Stimulated activated CD4-positive, alpha-beta T cell treated with anti-CD3 and anti-CD28 coated beads, Interleukin-4, amount 100 ng/mL, for 24 hours (primary cell): Measurements from ENCODE around the gene HNRNPAB.

ENCODE experiments used
- DNase-seq: peaks from one replicate; pipeline ENCODE4 v3.0.0-alpha.2; 2020

The HNRNPAB gene

DNA sequence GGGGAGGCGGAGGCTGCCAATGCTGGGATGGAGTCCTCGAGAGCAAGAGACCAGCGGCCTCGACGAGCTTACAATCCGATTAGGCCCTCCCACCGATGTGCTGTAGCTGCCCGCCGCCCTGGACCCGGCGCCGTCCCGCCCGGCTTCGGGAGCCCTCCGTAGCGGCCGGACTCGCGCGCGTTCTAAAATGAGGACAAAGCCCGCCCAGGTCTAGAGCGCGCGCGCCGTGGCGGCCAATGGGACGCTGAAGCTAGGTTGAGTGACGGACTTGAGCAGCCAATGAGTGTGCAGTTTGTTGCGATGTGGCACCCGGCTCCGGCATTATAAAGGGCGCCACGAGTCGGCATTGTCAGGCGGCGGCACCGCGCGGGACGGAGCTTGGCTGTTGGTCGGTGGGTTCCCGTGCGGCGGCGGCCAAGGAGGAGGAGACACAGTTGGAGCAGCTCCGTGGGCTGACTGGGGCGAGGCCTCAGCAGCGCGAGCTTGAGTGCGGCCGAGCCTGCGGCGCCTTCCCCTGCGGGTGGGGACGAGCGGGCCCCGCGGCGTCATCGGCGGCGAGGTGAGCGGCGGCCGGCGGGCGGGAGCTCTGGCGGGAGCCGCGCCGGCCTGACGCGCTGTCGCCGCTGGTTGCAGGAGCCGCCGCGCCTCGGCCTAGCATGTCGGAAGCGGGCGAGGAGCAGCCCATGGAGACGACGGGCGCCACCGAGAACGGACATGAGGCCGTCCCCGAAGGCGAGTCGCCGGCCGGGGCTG is at the start of gene HNRNPAB:
TSS of gene HNRNPAB (plus strand) at position 352 of the 753 bp plus-strand sequence. CDS start at position 657, 305 bp downstream.
- peak; percentile 97 for DNase-seq

GRCh38 chr5:178155065-178155464 is 49.3 kb upstream of the HNRNPAB start:
- no peak for DNase-seq

GRCh38 chr5:178160176-178160575 is 44.2 kb upstream of the HNRNPAB start:
- no peak for DNase-seq

- no peak for DNase-seq
These were observed 41.9 kb upstream of the HNRNPAB start for GRCh38 chr5:178162481-178162880.

DNA sequence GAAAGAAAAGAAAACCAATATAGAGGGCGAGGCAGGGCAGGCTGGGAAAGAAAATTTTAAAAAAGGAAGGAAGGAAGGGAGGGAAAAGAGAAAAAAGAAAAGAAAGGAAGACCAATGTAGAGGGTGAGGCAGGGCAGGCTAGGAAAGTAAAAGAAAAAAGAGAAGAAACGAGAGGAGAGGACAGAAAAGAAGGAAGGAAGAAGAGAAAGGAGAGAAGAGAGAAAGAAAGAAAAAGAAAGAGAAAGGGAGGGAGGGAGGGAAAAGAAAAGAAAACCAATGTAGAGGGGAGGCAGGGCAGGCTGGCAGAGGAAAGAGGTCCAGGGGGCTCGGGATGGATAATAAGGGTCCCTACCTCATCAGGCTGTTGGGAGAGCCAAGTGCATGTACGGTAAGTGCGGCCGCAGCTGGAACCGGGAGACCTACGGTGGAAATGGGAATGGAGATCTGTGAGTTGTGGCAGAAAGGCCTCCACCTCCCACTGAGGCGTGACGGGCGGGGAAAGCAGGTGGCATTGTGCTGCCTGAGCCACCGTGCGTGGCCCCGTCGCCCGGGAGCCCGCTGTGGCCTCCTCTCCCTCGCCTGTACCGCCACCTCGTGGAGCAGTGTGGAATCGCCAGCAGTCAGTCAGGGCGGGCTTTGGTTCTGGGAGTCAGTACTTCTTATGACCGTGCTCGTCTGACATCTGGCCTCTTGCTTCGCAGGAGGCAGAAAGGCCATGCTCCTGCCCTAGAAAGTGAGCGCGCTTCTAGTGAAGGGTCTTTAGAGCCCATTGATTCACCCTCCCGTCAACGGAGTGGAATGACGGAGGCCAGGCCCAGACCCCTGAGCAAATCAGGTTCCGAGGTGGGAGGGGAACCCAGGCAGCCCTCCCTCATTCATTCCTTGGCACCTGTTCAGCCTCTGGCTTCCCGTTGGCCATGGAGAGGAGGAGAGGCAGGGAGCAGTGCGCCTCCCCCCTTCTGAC is 40.3 kb upstream of the HNRNPAB start:
- peak; percentile 93 for DNase-seq

DNA sequence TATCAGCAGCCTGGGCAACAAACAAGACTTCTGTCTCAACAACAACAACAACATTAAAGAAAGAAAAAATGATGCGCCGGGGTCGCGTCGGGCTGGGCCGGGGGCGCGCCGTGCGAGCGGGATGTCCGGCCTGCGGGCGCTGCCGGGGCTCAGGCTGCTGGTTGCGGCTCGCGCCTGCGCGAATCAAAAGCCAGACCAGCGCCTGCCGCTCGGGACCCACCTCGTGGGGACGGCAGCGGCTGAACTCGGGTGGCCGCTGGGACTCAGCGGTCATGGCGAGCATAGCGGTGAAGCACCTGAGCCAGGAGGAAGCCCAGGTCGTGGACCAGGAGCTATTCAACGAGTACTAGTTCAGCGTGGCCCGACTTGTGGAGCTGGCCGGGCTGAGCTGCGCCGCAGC is 38.8 kb upstream of the HNRNPAB start:
- DNase-seq = no peak

DNA sequence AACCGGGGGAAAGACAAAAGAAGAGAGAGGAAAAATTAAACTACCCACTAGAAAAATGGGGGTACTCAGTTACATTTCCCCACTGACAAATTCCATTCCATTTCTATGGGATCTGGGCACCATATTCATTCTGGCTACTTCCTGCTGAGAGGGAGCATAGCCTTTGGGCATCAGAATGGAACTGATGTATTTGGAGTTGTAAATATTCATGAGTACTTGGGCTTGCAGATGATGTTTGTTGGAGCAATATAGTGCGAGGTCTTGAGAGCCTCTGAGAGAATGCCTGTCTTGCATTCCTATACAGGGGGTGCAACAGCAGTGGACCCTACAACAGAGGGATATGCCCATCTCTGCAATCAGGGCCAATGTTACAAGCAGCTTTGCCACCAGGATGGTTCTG is 33.9 kb upstream of the HNRNPAB start:
- DNase-seq = no peak

- no peak for DNase-seq
These were observed 29.9 kb upstream of the HNRNPAB start for GRCh38 chr5:178174456-178174855.

DNA sequence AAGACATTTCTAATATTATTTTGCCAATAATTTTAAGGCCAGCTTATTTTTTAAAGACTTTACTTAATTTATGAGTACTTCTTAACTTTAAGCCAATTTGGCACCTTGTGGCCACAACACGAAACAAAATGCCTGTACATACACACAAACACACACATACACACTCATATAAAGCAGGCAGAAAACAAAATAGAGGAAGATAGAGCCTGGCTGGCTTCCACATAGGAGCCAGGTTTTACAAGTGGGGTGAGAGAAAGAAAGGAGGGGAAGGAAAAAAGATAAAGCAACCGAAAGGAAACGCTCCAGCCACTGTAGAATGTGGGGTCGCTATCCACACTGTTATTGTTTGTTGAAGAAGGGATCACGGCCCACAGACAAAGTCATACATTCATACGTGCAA is 27.5 kb upstream of the HNRNPAB start:
- no peak for DNase-seq

DNA sequence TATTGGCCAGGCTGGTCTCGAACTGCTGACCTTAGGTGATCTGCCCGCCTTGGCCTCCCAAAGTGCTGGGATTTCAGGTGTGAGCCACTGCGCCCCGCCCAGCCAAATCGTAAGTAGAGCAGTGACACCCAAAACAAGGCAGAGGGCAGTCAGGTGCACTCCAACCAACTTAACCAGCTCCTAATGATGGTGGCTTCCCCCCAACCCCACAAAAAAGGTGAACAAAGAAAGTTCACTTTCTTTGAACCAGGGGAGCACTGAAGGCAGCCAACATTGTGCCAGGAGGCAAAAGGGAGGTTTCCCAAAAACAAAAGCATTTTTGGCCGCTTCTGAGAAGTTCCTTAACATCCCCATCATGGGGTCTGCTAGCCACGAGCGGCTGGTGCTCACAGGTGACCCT is 26.8 kb upstream of the HNRNPAB start:
- DNase-seq = no peak

DNA sequence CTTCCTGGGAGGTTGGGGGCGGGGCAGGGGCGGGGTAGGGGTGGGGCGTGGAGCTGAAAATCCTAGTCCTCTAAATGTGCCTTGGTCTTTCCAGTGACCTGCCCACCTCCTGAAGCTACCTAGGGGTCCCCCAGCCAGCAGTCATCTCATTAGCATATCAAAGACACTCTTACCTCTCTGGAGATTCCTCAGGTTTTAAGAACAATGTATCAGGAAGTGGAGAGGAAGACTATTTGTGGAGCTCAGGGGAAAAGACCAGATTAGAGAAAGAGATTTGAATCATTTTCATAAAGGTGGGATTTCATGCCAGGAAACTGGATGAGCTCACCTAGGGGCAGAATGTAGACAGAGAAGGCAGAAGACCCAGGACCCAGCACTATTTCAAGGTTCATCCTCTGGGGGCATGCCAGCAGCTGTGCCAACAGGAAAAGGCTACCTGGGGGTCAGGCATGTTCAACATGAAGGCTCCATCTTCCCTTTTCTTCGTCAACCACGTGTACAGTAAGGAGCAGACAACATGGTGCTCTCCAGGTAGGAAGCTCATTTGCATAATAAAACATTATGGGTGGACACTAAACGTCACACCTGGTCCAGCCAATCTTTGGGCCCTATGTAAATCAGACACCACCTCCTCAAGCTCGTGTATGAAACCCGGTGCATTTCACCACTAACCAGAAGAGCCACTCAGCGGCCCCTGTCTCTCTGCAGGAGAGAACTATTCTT is 24.0 kb upstream of the HNRNPAB start:
- no peak for DNase-seq

DNA sequence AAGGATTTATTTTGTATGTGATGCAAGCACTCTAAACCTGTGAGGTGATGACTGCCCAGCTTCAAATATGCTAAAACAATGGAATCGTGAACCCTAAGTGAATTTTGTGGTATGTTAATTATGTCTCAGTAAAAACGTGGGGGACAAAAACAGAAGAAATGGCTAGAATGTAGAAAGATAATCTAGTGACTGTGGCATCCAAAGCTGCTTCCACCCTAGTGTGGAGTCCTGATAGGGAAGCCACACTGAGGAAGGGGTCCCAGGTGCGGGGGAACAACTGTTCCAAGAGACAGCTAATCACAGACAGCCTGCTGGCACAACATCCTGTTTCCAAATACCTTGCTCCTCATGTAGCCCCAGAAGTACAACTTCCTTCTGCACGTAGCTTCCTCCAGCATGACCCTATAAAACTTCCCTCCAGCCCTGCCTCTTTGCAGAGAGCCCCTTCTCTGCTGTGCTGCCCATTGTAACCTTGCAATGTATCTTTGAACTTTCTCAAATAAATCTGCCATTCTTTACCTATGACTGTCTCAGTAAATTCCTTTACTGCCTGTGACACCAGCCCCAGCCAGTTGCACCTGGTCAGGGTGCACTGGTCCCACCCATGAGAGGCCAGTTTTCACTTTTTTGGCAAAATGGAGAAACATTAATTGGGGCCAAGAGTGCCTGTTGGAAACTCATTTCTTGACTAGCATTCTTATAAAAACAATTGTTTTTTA is 22.0 kb upstream of the HNRNPAB start:
- DNase-seq = no peak

DNA sequence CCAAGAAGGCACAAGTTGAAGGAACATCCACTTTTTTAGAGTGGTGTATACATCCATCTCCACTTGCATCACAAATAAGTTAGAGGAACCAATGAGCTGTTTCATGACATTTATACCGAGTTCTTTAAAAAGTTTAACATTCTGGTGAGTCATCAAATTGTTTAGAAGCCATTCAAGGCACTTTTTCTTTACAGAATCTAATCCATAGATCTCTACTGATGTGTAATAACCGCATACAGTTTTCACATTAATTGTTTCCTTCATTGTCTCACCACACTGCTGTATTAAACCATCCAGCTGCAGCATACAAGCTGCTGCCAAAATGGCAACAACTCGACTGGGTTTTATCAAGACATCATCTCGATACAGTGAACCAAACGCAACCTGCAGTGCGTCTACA is 17.9 kb upstream of the HNRNPAB start:
- DNase-seq = no peak

GRCh38 chr5:178187014-178187413 is 17.3 kb upstream of the HNRNPAB start, which contains the start of gene GMCL2:
TSS of gene GMCL2 (minus strand) at chr5:178187371. CDS start at chr5:178187299, 72 bp downstream.
- DNase-seq = no peak

GRCh38 chr5:178189433-178189832 is 14.9 kb upstream of the HNRNPAB start:
- DNase-seq = no peak

- no peak for DNase-seq
These were observed 12.7 kb upstream of the HNRNPAB start for GRCh38 chr5:178191661-178192060.

GRCh38 chr5:178192244-178192643 is 12.1 kb upstream of the HNRNPAB start:
- no peak for DNase-seq

- no peak for DNase-seq
These were observed 11.5 kb upstream of the HNRNPAB start for GRCh38 chr5:178192787-178193186.

GRCh38 chr5:178193251-178193809 is 11.0 kb upstream of the HNRNPAB start:
- DNase-seq = no peak

DNA sequence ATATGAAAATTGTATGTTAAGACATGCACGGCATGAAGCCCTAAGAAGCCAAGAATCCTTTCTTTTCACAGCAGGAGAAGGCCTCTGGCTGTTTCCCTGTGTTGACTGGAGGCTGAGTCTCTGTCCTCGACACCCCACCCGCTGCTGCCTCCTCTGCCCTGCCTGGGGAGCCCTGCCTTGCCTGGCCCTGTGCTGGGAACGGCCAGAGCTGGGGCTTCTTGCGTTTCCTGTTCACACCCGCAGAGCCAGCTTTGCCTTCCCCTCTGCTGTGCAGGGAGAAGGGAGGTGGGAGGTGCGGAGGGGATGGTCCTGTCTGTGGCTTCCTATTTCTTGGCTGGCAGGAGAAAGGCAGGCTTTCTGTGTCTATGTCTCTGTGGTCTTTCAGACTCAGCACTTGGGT is 10.3 kb upstream of the HNRNPAB start:
- DNase-seq = no peak

GRCh38 chr5:178196281-178196812 is 8.0 kb upstream of the HNRNPAB start:
- DNase-seq = no peak

GRCh38 chr5:178196986-178197385 is 7.3 kb upstream of the HNRNPAB start:
- DNase-seq = no peak
